Keratinocyte (primary cell): ENCODE data around the gene MYO10. TPM values are rescaled to one million over a fixed set of nuclear protein-coding genes. Genes with fewer than 3 reads are reported as not detected.
A peak's percentile ranks its signal among the peaks of the same experiment; 100 is the strongest.
"Not testable (repeated sequence)": the region's sequence is repeated elsewhere in the genome, so short reads cannot be mapped to it uniquely, and the experiment has no call there.

Source experiments
- DNase-seq: peaks from one replicate; pipeline ENCODE4 v3.0.0-alpha.2; 2011; ENCODE audit warnings: low read depth, missing footprints, low spot score
- FAIRE-seq: peaks from 2 replicates; lab custom pipeline; 2011; peaks lifted over from hg19 to GRCh38; lab: Jason Lieb, UNC
- H2AFZ ChIP-seq: 2 replicates; pipeline ENCODE4 v1.6.0; 2012; ENCODE audit warnings: low read length, control low read depth, inconsistent platforms; ENCODE audit not compliant: control insufficient read depth
- H3K27ac ChIP-seq: 2 replicates; pipeline ENCODE4 v1.5.1; 2011; ENCODE audit warnings: low read length; ENCODE audit not compliant: control insufficient read depth, insufficient read depth
- H3K27me3 ChIP-seq: 3 replicates; pipeline ENCODE4 v1.6.0; 2011; ENCODE audit warnings: low read length; ENCODE audit not compliant: control insufficient read depth, insufficient read depth; ENCODE audit errors: extremely low read depth
- H3K36me3 ChIP-seq, 2 experiments: 2 replicates in 1 of 2; 3 replicates in 1 of 2; pipeline ENCODE4 v1.5.1; 2011; ENCODE audit warnings: low read length in 2 of 2, mild to moderate bottlenecking in 1 of 2; ENCODE audit not compliant: control insufficient read depth in 2 of 2, insufficient read depth in 2 of 2; ENCODE audit errors: extremely low read depth in 1 of 2
- H3K4me1 ChIP-seq: 3 replicates; pipeline ENCODE4 v1.5.1; 2011; ENCODE audit warnings: low read length; ENCODE audit not compliant: control insufficient read depth, insufficient read depth; ENCODE audit errors: extremely low read depth
- H3K4me2 ChIP-seq: 3 replicates; pipeline ENCODE4 v1.6.0; 2011; ENCODE audit warnings: low read depth, low read length; ENCODE audit not compliant: control insufficient read depth, insufficient read depth; ENCODE audit errors: extremely low read depth
- H3K4me3 ChIP-seq, 3 experiments: fragments of 200-600 bp in 1 of 3; sonication (generic) in 1 of 3; 2 replicates in 2 of 3; 3 replicates in 1 of 3; pipeline ENCODE4 v1.5.1; 2011 to 2016; ENCODE audit warnings: low read length in 3 of 3, mild to moderate bottlenecking in 3 of 3, control low read depth in 2 of 3, inconsistent platforms in 1 of 3, low read depth in 1 of 3, mixed read lengths in 1 of 3, mixed run types in 1 of 3, moderate library complexity in 1 of 3; ENCODE audit not compliant: control insufficient read depth in 2 of 3, insufficient read depth in 2 of 3; ENCODE audit errors: extremely low read depth in 1 of 3
- H3K79me2 ChIP-seq: 2 replicates; pipeline ENCODE4 v1.6.0; 2012; ENCODE audit warnings: low read length; ENCODE audit not compliant: control insufficient read depth, insufficient read depth
- H3K9ac ChIP-seq: 3 replicates; pipeline ENCODE4 v1.6.0; 2011; ENCODE audit warnings: low read length; ENCODE audit not compliant: control insufficient read depth, insufficient read depth; ENCODE audit errors: extremely low read depth
- H3K9me1 ChIP-seq: 3 replicates; pipeline ENCODE4 v1.6.0; 2011; ENCODE audit warnings: low read length; ENCODE audit not compliant: control insufficient read depth, insufficient read depth; ENCODE audit errors: extremely low read depth
- H3K9me3 ChIP-seq: 2 replicates; pipeline ENCODE4 v1.5.1; 2012; ENCODE audit warnings: low read depth, low read length; ENCODE audit not compliant: control insufficient read depth
- H4K20me1 ChIP-seq: 3 replicates; pipeline ENCODE4 v1.6.0; 2011; ENCODE audit warnings: low read length; ENCODE audit not compliant: control insufficient read depth, insufficient read depth; ENCODE audit errors: extremely low read depth
- EZH2 ChIP-seq: IDR thresholded peaks from one replicate; pipeline ENCODE4 v1.6.1; 2012; ENCODE audit warnings: inconsistent platforms, mild to moderate bottlenecking, low read length, moderate library complexity
- dilution Hi-C: fragments of 300-500 bp; cut with MboI; formaldehyde crosslinking; loops from one replicate; pipeline ENCODE4 v1.7.0; 2020; ENCODE audit warnings: low sequenced_read_pairs; ENCODE audit not compliant: extremely low pct_ligation_motif_present
- polyA minus RNA-seq, 3 experiments: library from RNA; depleted of rRNA, polyadenylated mRNA; stranded (reverse); fragments of >200 nt; gene quantifications; 1 replicate in 1 of 3; 2 replicates in 1 of 3; 3 replicates in 1 of 3; pipeline ENCODE4 v1.2.3, GENCODE V29; 2011
- polyA plus RNA-seq, 5 experiments: library from polyadenylated mRNA; depleted of rRNA in 3 of 5; stranded (reverse) in 3 of 5; stranded (forward) in 1 of 5; unstranded in 1 of 5; fragments of >200 nt; gene quantifications; 1 replicate in 1 of 5; 2 replicates in 3 of 5; 3 replicates in 1 of 5; pipeline versions ENCODE4 v1.2.1 to v1.2.3, GENCODE V29; 2011 to 2012; ENCODE audit warnings: missing spikeins in 2 of 5, low read depth in 1 of 5, low replicate concordance in 1 of 5
- TF ChIP-seq, protein P1 (sequence below), 3 experiments: IDR thresholded peaks in 1 of 3; conservative IDR thresholded peaks in 1 of 3; optimal IDR thresholded peaks in 1 of 3; 2 replicates in 2 of 3; 3 replicates in 1 of 3; pipeline versions ENCODE3 to v1.5.1; 2011; ENCODE audit warnings: low read length in 3 of 3, mild to moderate bottlenecking in 3 of 3, moderate library complexity in 2 of 3, control low read depth in 1 of 3, inconsistent platforms in 1 of 3; ENCODE audit not compliant: insufficient read depth in 2 of 3; ENCODE audit errors: extremely low read depth in 1 of 3

MYO10 gene
- polyA plus RNA-seq (16.1 to 22.5 TPM (median 22.0 TPM) in 3 replicates), polyA minus RNA-seq (43.8 to 125 TPM (median 75.8 TPM) in 3 replicates)
- 28.7 TPM for polyA plus RNA-seq (2011; ENCODE audit: low read depth)
- polyA plus RNA-seq (2011; cell fraction: cytosol; rRNA removed) = 20.3 and 20.9 TPM in 2 replicates
- polyA plus RNA-seq (2011; cell fraction: nucleus; rRNA removed) = 53.3 and 53.4 TPM in 2 replicates
- 14.8 and 47.7 TPM in 2 replicates for polyA plus RNA-seq (2012; ENCODE audit: low replicate concordance)
- 44.9 TPM for polyA minus RNA-seq (2011; cell fraction: cytosol; rRNA and poly(A)+ RNA removed)
- 59.8 and 125 TPM in 2 replicates for polyA minus RNA-seq (2011; cell fraction: nucleus; rRNA and poly(A)+ RNA removed)

DNA sequence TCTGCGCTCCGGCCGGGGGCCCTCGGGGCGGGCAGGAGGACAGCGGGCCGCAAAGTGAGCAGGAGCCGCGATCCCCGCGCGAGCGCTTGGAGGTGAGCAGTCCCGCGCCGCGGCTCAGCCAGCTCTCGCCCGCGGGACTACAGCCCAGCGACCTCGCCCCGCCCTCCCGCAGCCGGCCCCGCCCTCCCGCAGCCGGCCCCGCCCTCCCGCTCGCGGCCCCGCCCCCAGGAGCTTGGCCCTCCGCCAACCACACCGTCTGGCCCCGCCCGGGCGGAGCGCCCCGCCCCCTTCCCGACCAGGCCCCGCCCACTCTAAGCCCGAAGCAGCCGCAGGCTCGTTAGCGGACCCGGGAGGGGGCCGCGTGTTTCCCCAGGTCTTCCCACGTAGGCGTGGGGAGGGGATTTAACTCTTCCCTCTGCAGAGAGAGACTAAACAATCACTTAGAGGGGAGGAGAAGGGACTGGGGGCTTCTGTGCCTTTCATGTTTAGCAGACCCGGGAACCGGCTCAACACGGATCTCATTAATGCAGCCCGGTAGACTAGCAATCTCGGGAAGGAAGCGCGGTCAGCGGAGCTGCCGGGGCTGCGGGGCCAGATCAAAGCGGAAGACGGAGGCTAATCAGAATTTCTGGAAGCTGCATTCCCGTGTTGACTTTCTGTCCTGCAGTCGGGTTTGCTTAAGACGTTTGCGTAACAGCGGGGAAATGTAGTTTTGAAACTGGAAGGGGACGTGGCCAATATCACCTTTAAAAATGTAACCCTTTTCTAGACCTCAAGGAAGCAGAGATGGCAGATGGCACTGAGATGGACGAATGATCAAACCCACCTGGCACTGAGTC lies at the start of gene MYO10:
Gene MYO10, minus strand, starts transcription at position 139 of the 839 bp plus-strand sequence. CDS start 480 bp downstream, outside the sequence.
- peak within 1 kb of the TSS; percentile 79 for H2AFZ ChIP-seq
- H3K4me3 ChIP-seq = peak within 1 kb of the TSS; percentile 90 to 99 (median 90)
- H3K4me2 ChIP-seq = peak within 1 kb of the TSS; percentile 92
- dilution Hi-C loops = no loop called here
- TF ChIP-seq EZH2 = no peak
- TF ChIP-seq, protein P1, sequence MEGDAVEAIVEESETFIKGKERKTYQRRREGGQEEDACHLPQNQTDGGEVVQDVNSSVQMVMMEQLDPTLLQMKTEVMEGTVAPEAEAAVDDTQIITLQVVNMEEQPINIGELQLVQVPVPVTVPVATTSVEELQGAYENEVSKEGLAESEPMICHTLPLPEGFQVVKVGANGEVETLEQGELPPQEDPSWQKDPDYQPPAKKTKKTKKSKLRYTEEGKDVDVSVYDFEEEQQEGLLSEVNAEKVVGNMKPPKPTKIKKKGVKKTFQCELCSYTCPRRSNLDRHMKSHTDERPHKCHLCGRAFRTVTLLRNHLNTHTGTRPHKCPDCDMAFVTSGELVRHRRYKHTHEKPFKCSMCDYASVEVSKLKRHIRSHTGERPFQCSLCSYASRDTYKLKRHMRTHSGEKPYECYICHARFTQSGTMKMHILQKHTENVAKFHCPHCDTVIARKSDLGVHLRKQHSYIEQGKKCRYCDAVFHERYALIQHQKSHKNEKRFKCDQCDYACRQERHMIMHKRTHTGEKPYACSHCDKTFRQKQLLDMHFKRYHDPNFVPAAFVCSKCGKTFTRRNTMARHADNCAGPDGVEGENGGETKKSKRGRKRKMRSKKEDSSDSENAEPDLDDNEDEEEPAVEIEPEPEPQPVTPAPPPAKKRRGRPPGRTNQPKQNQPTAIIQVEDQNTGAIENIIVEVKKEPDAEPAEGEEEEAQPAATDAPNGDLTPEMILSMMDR (optimal IDR thresholded peaks at IDR 0.05 in 1 of 3, IDR thresholded peaks at IDR 0.05 in 1 of 3, conservative IDR thresholded peaks at IDR 0.05 in 1 of 3; ENCODE audit: extremely low read depth in 1 of 3, insufficient read depth in 2 of 3, low read length in 3 of 3) = no peak
- H3K9me1 ChIP-seq = no peaks in the 10 kb centered on the region
- H3K4me1 ChIP-seq = peaks cover 30% of the 10 kb centered on the region
- H3K27me3 ChIP-seq = no peaks in the 10 kb centered on the region
- no peaks in the 10 kb centered on the region for H3K36me3 ChIP-seq
- peaks cover 22% of the 10 kb centered on the region for H4K20me1 ChIP-seq
- no peak for FAIRE-seq
- peaks cover 46% of the 10 kb centered on the region for H3K79me2 ChIP-seq
- H3K9me3 ChIP-seq = no peaks in the 10 kb centered on the region
- peak within 1 kb of the TSS; percentile 99 for H3K9ac ChIP-seq
- DNase-seq = no peak
- H3K27ac ChIP-seq = peak within 1 kb of the TSS; percentile 98

DNA sequence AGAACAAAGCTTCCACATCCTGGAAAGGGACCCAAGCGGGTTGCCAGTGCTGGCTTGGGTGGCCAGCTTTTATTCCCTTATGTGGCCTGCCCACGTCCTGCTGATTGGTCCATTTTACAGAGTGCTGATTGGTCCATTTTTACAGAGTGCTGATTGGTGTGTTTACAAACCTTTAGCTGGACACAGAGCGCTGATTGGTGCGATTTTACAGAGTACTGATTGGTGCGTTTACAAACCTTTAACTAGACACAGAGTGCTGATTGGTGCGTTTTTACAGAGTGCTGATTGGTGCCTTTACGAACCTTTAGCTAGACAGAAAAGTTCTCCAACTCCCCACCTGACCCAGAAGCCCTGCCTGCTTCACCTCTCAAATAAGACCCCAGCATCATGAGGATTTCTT lies 49.2 kb upstream of the MYO10 start:
- H3K36me3 ChIP-seq, H3K9me3 ChIP-seq, FAIRE-seq, H3K9ac ChIP-seq, DNase-seq, H3K27me3 ChIP-seq, H3K4me3 ChIP-seq, H3K27ac ChIP-seq, H3K9me1 ChIP-seq, dilution Hi-C loops, H3K4me1 ChIP-seq, H4K20me1 ChIP-seq, H3K79me2 ChIP-seq, H3K4me2 ChIP-seq, H2AFZ ChIP-seq: not testable (repeated sequence)
